Measurements from ENCODE around the gene SLPI.

GRCh38 chr20:45288860-45289259 is 34.5 kb upstream of the SLPI start:
- TF ChIP-seq CTCF (IDR thresholded peaks at IDR 0.05) (no peak), POLR2A (IDR thresholded peaks at IDR 0.05) (no peak)
